IMR-90 (cell line): ENCODE data around the gene SRPK2. TPM values are rescaled to one million over a fixed set of nuclear protein-coding genes. Genes with fewer than 3 reads are reported as not detected.

ENCODE experiments used
- ATAC-seq: fragments of 200-7000 bp; cut with Tn5 transposase; 2 replicates; pipeline ENCODE4 v1.9.1; 2020; ENCODE audit warnings: low read depth, mild to moderate bottlenecking, moderate library complexity
- BruUV-seq: library from RNA; stranded (reverse); fragments of 400-500 nt; replicated peaks from 2 replicates; lab custom pipeline; 2021; lab: Mats Ljungman, UMichigan
- CTCF ChIA-PET: fragments of 300-600 bp; formaldehyde crosslinking; extraction: SDS; loops from one replicate; lab custom pipeline; 2021; ENCODE audit warnings: antibody characterized with exemption; lab: Yijun Ruan, JAX
- POLR2A ChIA-PET: fragments of 300-600 bp; sonication (Branson Sonifier 250); formaldehyde crosslinking; loops from one replicate; lab custom pipeline; 2022; ENCODE audit warnings: antibody characterized with exemption; ENCODE audit not compliant: unreplicated experiment; lab: Charles Lee
- DNase-seq: peaks from one replicate; pipeline ENCODE4 v3.0.0; 2013
- H2AFZ ChIP-seq: replicated peaks from 2 replicates; pipeline ENCODE3; 2013; ENCODE audit warnings: low read length, mild to moderate bottlenecking; ENCODE audit not compliant: poor library complexity
- H2AK5ac ChIP-seq: 2 replicates; pipeline ENCODE4 v1.6.1; 2013; ENCODE audit warnings: low read depth, low read length, inconsistent platforms
- H2AK9ac ChIP-seq: replicated peaks from 2 replicates; pipeline ENCODE3; 2013; ENCODE audit warnings: mild to moderate bottlenecking, low read depth, low read length, moderate library complexity; ENCODE audit not compliant: poor library complexity
- H2BK120ac ChIP-seq: 2 replicates; pipeline ENCODE4 v1.6.1; 2013; ENCODE audit warnings: low read depth, low read length, inconsistent platforms
- H2BK15ac ChIP-seq: 3 replicates; pipeline ENCODE4 v1.6.1; 2013; ENCODE audit warnings: low read depth, low read length, inconsistent platforms
- H2BK20ac ChIP-seq: 2 replicates; pipeline ENCODE4 v1.6.1; 2013; ENCODE audit warnings: low read depth, mild to moderate bottlenecking, inconsistent platforms, low read length, moderate library complexity
- H2BK5ac ChIP-seq: 2 replicates; pipeline ENCODE4 v1.6.1; 2013; ENCODE audit warnings: mild to moderate bottlenecking, low read depth, low read length, inconsistent platforms; ENCODE audit not compliant: poor library complexity, severe bottlenecking
- H3K14ac ChIP-seq: replicated peaks from 2 replicates; pipeline ENCODE4 v1.6.1; 2013; ENCODE audit warnings: low read depth, low read length, inconsistent platforms
- H3K18ac ChIP-seq: 2 replicates; pipeline ENCODE4 v1.6.1; 2013; ENCODE audit warnings: low read depth, low read length, control low read depth
- H3K23ac ChIP-seq: 2 replicates; pipeline ENCODE4 v1.6.1; 2013; ENCODE audit warnings: low read depth, low read length, inconsistent platforms
- H3K27ac ChIP-seq: 2 replicates; pipeline ENCODE4 v1.5.1; 2013; ENCODE audit warnings: mild to moderate bottlenecking, control low read depth, low read length; ENCODE audit not compliant: insufficient read depth
- H3K27me3 ChIP-seq: 2 replicates; pipeline ENCODE4 v1.6.1; 2013; ENCODE audit warnings: low read length; ENCODE audit not compliant: control insufficient read depth, insufficient read depth
- H3K36me3 ChIP-seq: 2 replicates; pipeline ENCODE4 v1.6.1; 2013; ENCODE audit warnings: low read length, mixed read lengths; ENCODE audit not compliant: control insufficient read depth, insufficient read depth
- H3K4ac ChIP-seq: 2 replicates; pipeline ENCODE4 v1.6.1; 2013; ENCODE audit warnings: low read depth, low read length, inconsistent platforms
- H3K4me1 ChIP-seq: 2 replicates; pipeline ENCODE4 v1.6.1; 2013; ENCODE audit warnings: low read length, mixed read lengths; ENCODE audit not compliant: control insufficient read depth, insufficient read depth
- H3K4me2 ChIP-seq: 2 replicates; pipeline ENCODE4 v1.6.1; 2013; ENCODE audit warnings: low read depth, mild to moderate bottlenecking, control low read depth, low read length, moderate library complexity
- H3K4me3 ChIP-seq: 2 replicates; pipeline ENCODE4 v1.5.1; 2013; ENCODE audit warnings: low read depth, mild to moderate bottlenecking, control low read depth, low read length, moderate library complexity; ENCODE audit not compliant: insufficient read depth
- H3K56ac ChIP-seq: 2 replicates; pipeline ENCODE4 v1.6.1; 2013; ENCODE audit warnings: low read length, inconsistent platforms; ENCODE audit not compliant: insufficient read depth; ENCODE audit errors: extremely low read depth
- H3K79me1 ChIP-seq, 2 experiments: 2 replicates each; pipeline ENCODE4 v1.6.1; 2013; ENCODE audit warnings: low read length in 2 of 2, inconsistent platforms in 1 of 2, low read depth in 1 of 2
- H3K9ac ChIP-seq: 2 replicates; pipeline ENCODE4 v1.6.1; 2013; ENCODE audit warnings: low read depth, low read length, control low read depth
- H3K9me1 ChIP-seq: 2 replicates; pipeline ENCODE4 v1.6.1; 2013; ENCODE audit warnings: low read length, inconsistent platforms; ENCODE audit not compliant: insufficient read depth
- H3K9me3 ChIP-seq: 2 replicates; pipeline ENCODE4 v1.6.1; 2013; ENCODE audit warnings: low read length; ENCODE audit not compliant: control insufficient read depth, insufficient read depth
- H4K20me1 ChIP-seq: 2 replicates; pipeline ENCODE4 v1.6.1; 2013; ENCODE audit warnings: low read length, inconsistent platforms; ENCODE audit not compliant: insufficient read depth
- H4K5ac ChIP-seq: 2 replicates; pipeline ENCODE4 v1.6.1; 2013; ENCODE audit warnings: mild to moderate bottlenecking, low read depth, low read length, control low read depth
- H4K8ac ChIP-seq, 2 experiments: 2 replicates each; pipeline ENCODE4 v1.6.1; 2013; ENCODE audit warnings: low read depth in 2 of 2, low read length in 2 of 2, control low read depth in 1 of 2, inconsistent platforms in 1 of 2
- H4K91ac ChIP-seq: 2 replicates; pipeline ENCODE4 v1.6.1; 2013; ENCODE audit warnings: low read depth, low read length, inconsistent platforms; ENCODE audit not compliant: insufficient read depth
- CEBPB ChIP-seq: IDR thresholded peaks from 2 replicates; pipeline ENCODE4 v1.6.1; 2012; ENCODE audit warnings: low read depth, low read length, improper control_type of control experiment
- FOS ChIP-seq: fragments of 150-350 bp; IDR thresholded peaks from 2 replicates; pipeline ENCODE4 v1.6.1; 2016; ENCODE audit warnings: low read depth, low read length
- MAFK ChIP-seq: IDR thresholded peaks from 2 replicates; pipeline ENCODE4 v1.6.1; 2012; ENCODE audit warnings: low read depth, low read length, improper control_type of control experiment
- MAZ ChIP-seq: IDR thresholded peaks from 2 replicates; pipeline ENCODE4 v1.6.1; 2012; ENCODE audit warnings: low read depth, mild to moderate bottlenecking, low read length, improper control_type of control experiment, moderate library complexity, borderline replicate concordance
- MXI1 ChIP-seq: IDR thresholded peaks from 2 replicates; pipeline ENCODE4 v1.6.1; 2012; ENCODE audit warnings: low read depth, mild to moderate bottlenecking, low read length, moderate library complexity, borderline replicate concordance
- NFE2L2 ChIP-seq: fragments of 150-350 bp; IDR thresholded peaks from 2 replicates; pipeline ENCODE4 v1.6.1; 2016; ENCODE audit warnings: low read depth, mild to moderate bottlenecking, low read length
- POLR2A ChIP-seq: IDR thresholded peaks from 2 replicates; pipeline ENCODE4 v1.6.1; 2012; ENCODE audit warnings: mild to moderate bottlenecking, low read depth, low read length
- RAD21 ChIP-seq: IDR thresholded peaks from 2 replicates; pipeline ENCODE4 v1.6.1; 2012; ENCODE audit warnings: low read length, improper control_type of control experiment
- RCOR1 ChIP-seq: IDR thresholded peaks from 2 replicates; pipeline ENCODE4 v1.6.1; 2012; ENCODE audit warnings: mild to moderate bottlenecking, low read length, improper control_type of control experiment; ENCODE audit not compliant: insufficient replicate concordance
- SMC3 ChIP-seq: fragments of 150-350 bp; IDR thresholded peaks from 2 replicates; pipeline ENCODE4 v1.6.1; 2016; ENCODE audit warnings: low read depth, mild to moderate bottlenecking, antibody characterized with exemption, low read length, moderate library complexity
- WGBS, 2 experiments: methylation state at CpG; one replicate each; pipeline versions ENCODE4 v1.1.5 to v1.1.7; 2013; ENCODE audit warnings: missing lambda C conversion rate in 2 of 2; ENCODE audit not compliant: insufficient read length in 1 of 2; ENCODE audit errors: extremely low coverage in 2 of 2; 5-methylcytosine and 5-hydroxymethylcytosine counted together
- dilution Hi-C: fragments of 300-500 bp; cut with HindIII; formaldehyde crosslinking; loops from one replicate; pipeline ENCODE4 v1.14.3; 2018; ENCODE audit warnings: low sequenced_read_pairs; ENCODE audit not compliant: unreplicated experiment
- in situ Hi-C: fragments of 300-500 bp; cut with MboI; formaldehyde crosslinking; loops from 3 replicates; pipeline ENCODE4 v1.14.3; 2019; ENCODE audit warnings: low sequenced_read_pairs, inconsistent platforms, mixed read lengths
- intact Hi-C: fragments of 100-400 bp; cut with micrococcal nuclease; formaldehyde crosslinking; loops from 2 replicates; pipeline ENCODE4 v1.10.0; 2022
- microRNA-seq, 2 experiments: library from miRNA; stranded (forward) in 1 of 2; unstranded in 1 of 2; fragments of 10-50 nt in 1 of 2; fragments of <30 nt in 1 of 2; gene quantifications in 1 of 2; microRNA quantifications in 1 of 2; one replicate each; pipeline versions ENCODE3 to v1.1.0; 2013 to 2020; ENCODE audit not compliant: insufficient read depth in 1 of 2, insufficient read length in 1 of 2, unreplicated experiment in 1 of 2
- polyA plus RNA-seq, 3 experiments: library from polyadenylated mRNA; depleted of rRNA; stranded (reverse); fragments of >200 nt; gene quantifications; 2 replicates each; pipeline ENCODE4 v1.2.3, GENCODE V29; 2012; ENCODE audit warnings: low replicate concordance in 1 of 3
- small RNA-seq, 5 experiments: library from RNA; depleted of rRNA; stranded (forward); fragments of <200 nt; gene quantifications; one replicate each; pipeline ENCODE3, GENCODE V24; 2012
- total RNA-seq: library from RNA; depleted of rRNA; stranded (reverse); fragments of >200 nt; gene quantifications from 2 replicates; pipeline ENCODE4 v1.2.3, GENCODE V29; 2012; rRNA removed
- TF ChIP-seq, protein P1 (sequence below): fragments of 150-350 bp; IDR thresholded peaks from 2 replicates; pipeline ENCODE4 v1.6.1; 2016; ENCODE audit warnings: low read depth, mild to moderate bottlenecking, low read length, moderate library complexity, borderline replicate concordance

Gene SRPK2
- total and polyA plus RNA-seq, 2 of the 4 experiments (the other 2 are of a cell fraction): 13.2 to 33.0 TPM

GRCh38 chr7:105067691-105068090 is 321.0 kb downstream of the SRPK2 start:
- Histone ChIP-seq H3K4ac (no peak overlapping the region), H3K27ac (no peak overlapping the region), H3K9ac (no peak overlapping the region), H3K4me1 (no peaks in the 10 kb centered on the region), H3K14ac (no peak overlapping the region), H2AK5ac (no peak overlapping the region), H4K91ac (no peak overlapping the region), H2AK9ac (no peak overlapping the region), H3K9me3 (no peaks in the 10 kb centered on the region), H3K56ac (no peak overlapping the region), H2BK15ac (no peak overlapping the region), H3K79me1 (peaks cover 22 to 62% of the 10 kb centered on the region in 2 experiments), H3K36me3 (peaks cover 36% of the 10 kb centered on the region), H4K20me1 (peaks cover 37% of the 10 kb centered on the region; the same call in 1 of the 2 replicates), H2BK5ac (no peak overlapping the region), H3K9me1 (peaks cover 16% of the 10 kb centered on the region), H2AFZ (no peak overlapping the region), H4K5ac (no peak overlapping the region), H3K4me2 (no peak overlapping the region), H3K4me3 (no peak overlapping the region), H3K23ac (no peak overlapping the region), H3K27me3 (no peaks in the 10 kb centered on the region), H2BK20ac (no peak overlapping the region), H2BK120ac (no peak overlapping the region), H3K18ac (no peak overlapping the region), H4K8ac (no peak overlapping the region)
- ATAC-seq (no peak), DNase-seq (no peak)
- dilution Hi-C loops (no loop called here), in situ Hi-C loops (no loop called here), intact Hi-C loops (loop anchor here (2.0 kb wide), 1 partner anchor 53 kb away; the partner anchor contains the start of gene KMT2E)
- TF ChIP-seq, protein P1, sequence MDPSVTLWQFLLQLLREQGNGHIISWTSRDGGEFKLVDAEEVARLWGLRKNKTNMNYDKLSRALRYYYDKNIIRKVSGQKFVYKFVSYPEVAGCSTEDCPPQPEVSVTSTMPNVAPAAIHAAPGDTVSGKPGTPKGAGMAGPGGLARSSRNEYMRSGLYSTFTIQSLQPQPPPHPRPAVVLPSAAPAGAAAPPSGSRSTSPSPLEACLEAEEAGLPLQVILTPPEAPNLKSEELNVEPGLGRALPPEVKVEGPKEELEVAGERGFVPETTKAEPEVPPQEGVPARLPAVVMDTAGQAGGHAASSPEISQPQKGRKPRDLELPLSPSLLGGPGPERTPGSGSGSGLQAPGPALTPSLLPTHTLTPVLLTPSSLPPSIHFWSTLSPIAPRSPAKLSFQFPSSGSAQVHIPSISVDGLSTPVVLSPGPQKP: no peak
- TF ChIP-seq MAFK: no peak
- TF ChIP-seq POLR2A: no peak
- TF ChIP-seq FOS: no peak
- no peak for TF ChIP-seq MAZ
- TF ChIP-seq SMC3: no peak
- TF ChIP-seq NFE2L2: no peak
- TF ChIP-seq CEBPB: no peak
- no peak for TF ChIP-seq MXI1
- no peak for TF ChIP-seq RAD21
- TF ChIP-seq RCOR1: no peak
- ChIA-PET CTCF (no interaction called here), POLR2A (interaction anchor here (0.6 kb wide), 1 partner anchor 56 kb away, joined by 18 read pairs; no protein-coding TSS in a partner anchor)
- WGBS, 2 experiments: no CpG with 5 or more reads among the region's 5 CpGs
- BruUV-seq: no TSS peak

Small RNA genes within 50 kb of the gene (microRNA-seq; reads per million reads assigned to microRNA genes)
- gene AC005070.2 (ENCODE audit: insufficient read depth, insufficient read length) (not detected), gene RNU6-1322P (ENCODE audit: insufficient read depth, insufficient read length) (not detected)

Small RNA genes within 50 kb of the gene (small RNA-seq; reads per million reads assigned to genes)
- gene AC005070.2 (0 reads per million in 5 experiments), gene RNU6-1322P (0 reads per million in 5 experiments)

Other genes with a start within 250 kb of the SRPK2 start
- 17.0 and 24.7 TPM in 2 replicates for gene PUS7, start 133.3 kb upstream of the SRPK2 start, total RNA-seq
- 9.7 and 11.7 TPM in 2 replicates for gene PUS7, start 133.3 kb upstream of the SRPK2 start, polyA plus RNA-seq (2012; rRNA removed)
- gene RINT1, start 143.3 kb upstream of the SRPK2 start, total RNA-seq: 23.1 and 25.6 TPM in 2 replicates
- 13.0 and 15.9 TPM in 2 replicates for gene RINT1, start 143.3 kb upstream of the SRPK2 start, polyA plus RNA-seq (2012; rRNA removed)
- not detected in 2 replicates for gene EFCAB10, start 192.6 kb upstream of the SRPK2 start, total RNA-seq
- not detected in 2 replicates for gene EFCAB10, start 192.6 kb upstream of the SRPK2 start, polyA plus RNA-seq (2012; rRNA removed)